ENCODE data around the gene SLC25A30.
"Not testable (repeated sequence)": the region's sequence is repeated elsewhere in the genome, so short reads cannot be mapped to it uniquely, and the experiment has no call there.

The SLC25A30 gene

GRCh38 chr13:45432737-45433380 lies 14.7 kb upstream of the SLC25A30 start:
- DNase-seq (ENCODE audit: low spot score) = no peak

GRCh38 chr13:45426056-45426841 lies 8.1 kb upstream of the SLC25A30 start:
- DNase-seq (ENCODE audit: low spot score) = not testable (repeated sequence)

- DNase-seq (ENCODE audit: low spot score) = no peak
Measured at GRCh38 chr13:45422731-45423292, 4.6 kb upstream of the SLC25A30 start.

- DNase-seq (ENCODE audit: low spot score) = no peak
Measured at GRCh38 chr13:45419945-45420344, 1.8 kb upstream of the SLC25A30 start.

- DNase-seq (ENCODE audit: low spot score) = not testable (repeated sequence)
Measured at GRCh38 chr13:45419389-45419788, 1.2 kb upstream of the SLC25A30 start.

- no peak for DNase-seq (ENCODE audit: low spot score)
Measured at GRCh38 chr13:45416516-45417128, 1.6 kb downstream of the SLC25A30 start.

GRCh38 chr13:45415112-45415511 lies 3.1 kb downstream of the SLC25A30 start:
- no peak for DNase-seq (ENCODE audit: low spot score)

GRCh38 chr13:45413826-45414307 lies 4.3 kb downstream of the SLC25A30 start:
- no peak for DNase-seq (ENCODE audit: low spot score)

GRCh38 chr13:45412274-45413049 lies 5.7 kb downstream of the SLC25A30 start:
- DNase-seq (ENCODE audit: low spot score) = no peak

- DNase-seq (ENCODE audit: low spot score) = no peak
Measured at GRCh38 chr13:45411631-45412030, 6.5 kb downstream of the SLC25A30 start.

- DNase-seq (ENCODE audit: low spot score) = no peak
Measured at GRCh38 chr13:45411221-45411620, 7.0 kb downstream of the SLC25A30 start.

- no peak for DNase-seq (ENCODE audit: low spot score)
Measured at GRCh38 chr13:45410466-45410865, 7.7 kb downstream of the SLC25A30 start.

GRCh38 chr13:45410001-45410400 lies 8.2 kb downstream of the SLC25A30 start:
- no peak for DNase-seq (ENCODE audit: low spot score)

- DNase-seq (ENCODE audit: low spot score) = no peak
Measured at GRCh38 chr13:45406421-45406820, 11.8 kb downstream of the SLC25A30 start.

GRCh38 chr13:45403081-45403480 lies 15.1 kb downstream of the SLC25A30 start:
- no peak for DNase-seq (ENCODE audit: low spot score)

GRCh38 chr13:45402641-45403040 lies 15.5 kb downstream of the SLC25A30 start:
- DNase-seq (ENCODE audit: low spot score) = no peak

GRCh38 chr13:45401314-45401713 lies 16.9 kb downstream of the SLC25A30 start:
- DNase-seq (ENCODE audit: low spot score) = no peak

GRCh38 chr13:45398877-45399276 lies 19.3 kb downstream of the SLC25A30 start:
- peak; percentile 30 for DNase-seq (ENCODE audit: low spot score)

- DNase-seq (ENCODE audit: low spot score) = no peak
Measured at GRCh38 chr13:45396533-45397095, 21.6 kb downstream of the SLC25A30 start.

- DNase-seq (ENCODE audit: low spot score) = peak; percentile 19
Measured at GRCh38 chr13:45393941-45394570, 24.1 kb downstream of the SLC25A30 start.

- no peak for DNase-seq (ENCODE audit: low spot score)
Measured at GRCh38 chr13:45392811-45393210, 25.4 kb downstream of the SLC25A30 start.

Measured in activated CD4-positive, alpha-beta T cell treated with anti-CD3 and anti-CD28 coated beads, Interleukin-2, Interleukin-4, amounts not matched to agents 100 ng/mL and 50 ng/mL, durations not matched to agents 16 hours and 8 hours (primary cell).